Activated T-helper 1 cell treated with anti-CD3 and anti-CD28 coated beads, Interleukin-12 subunit alpha, Interleukin-12 subunit beta, Interleukin-2, Interleukin-4 antibody, amounts not matched to agents 30 ng/mL and 10 ng/mL and 1 ng/mL, durations not matched to agents 14 hours and 24 hours and 36 hours (primary cell): Measurements from ENCODE around the gene HINT3. TPM values are rescaled to one million over a fixed set of nuclear protein-coding genes. Genes with fewer than 3 reads are reported as not detected.

Experiments used
- DNase-seq: peaks from one replicate; pipeline ENCODE4 v3.0.0; 2021; ENCODE audit warnings: low spot score
- H3K27ac Mint-ChIP-seq: one replicate; pipeline ENCODE4 v1.8.0; 2021; ENCODE audit warnings: mild to moderate bottlenecking, mixed read lengths
- H3K27me3 Mint-ChIP-seq: one replicate; pipeline ENCODE4 v1.8.0; 2022; ENCODE audit warnings: mild to moderate bottlenecking, moderate library complexity, mixed read lengths; ENCODE audit not compliant: insufficient read depth
- H3K36me3 Mint-ChIP-seq: one replicate; pipeline ENCODE4 v1.8.0; 2021; ENCODE audit warnings: low read depth, mixed read lengths
- H3K4me1 Mint-ChIP-seq: one replicate; pipeline ENCODE4 v1.8.0; 2021; ENCODE audit warnings: low read depth, mixed read lengths
- H3K4me3 Mint-ChIP-seq: one replicate; pipeline ENCODE4 v1.8.0; 2021; ENCODE audit warnings: mild to moderate bottlenecking, moderate library complexity, mixed read lengths
- H3K9me3 Mint-ChIP-seq: one replicate; pipeline ENCODE4 v1.8.0; 2021; ENCODE audit warnings: mixed read lengths
- intact Hi-C: fragments of 100-400 bp; cut with micrococcal nuclease; formaldehyde crosslinking; loops from one replicate; pipeline ENCODE4 v1.15.1; 2024
- total RNA-seq: library from RNA; stranded (reverse); gene quantifications from 2 replicates; pipeline ENCODE4 v1.2.3, GENCODE V29; 2022

Gene HINT3
- total RNA-seq, 1 donor from 2014 or later: 9.4 TPM

GRCh38 chr6:125979101-125979500, 22.5 kb downstream of the HINT3 start:
- Mint-ChIP-seq H3K4me3 (no peak overlapping the region), H3K4me1 (peaks cover 6% of the 10 kb centered on the region), H3K9me3 (no peaks in the 10 kb centered on the region), H3K27me3 (no peaks in the 10 kb centered on the region), H3K27ac (no peak overlapping the region), H3K36me3 (peaks cover 3% of the 10 kb centered on the region)
- intact Hi-C loops: loop anchor here (10.0 kb wide), 1 partner anchor 824 kb away; the partner anchor contains the start of gene TPD52L1
- no peak for DNase-seq

- no peak overlapping the region for H3K27ac Mint-ChIP-seq
- no peaks in the 10 kb centered on the region for H3K4me1 Mint-ChIP-seq
- DNase-seq: no peak
- no peak overlapping the region for H3K4me3 Mint-ChIP-seq
- no peaks in the 10 kb centered on the region for H3K27me3 Mint-ChIP-seq
- H3K36me3 Mint-ChIP-seq: peaks cover 3% of the 10 kb centered on the region
- H3K9me3 Mint-ChIP-seq: no peaks in the 10 kb centered on the region
- intact Hi-C loops: no loop called here
Measured at GRCh38 chr6:125981571-125982185, 25.1 kb downstream of the HINT3 start.

- Mint-ChIP-seq H3K4me1 (no peaks in the 10 kb centered on the region), H3K36me3 (peaks cover 2% of the 10 kb centered on the region), H3K9me3 (no peaks in the 10 kb centered on the region), H3K4me3 (no peak overlapping the region), H3K27ac (no peak overlapping the region), H3K27me3 (no peaks in the 10 kb centered on the region)
- intact Hi-C loops: no loop called here
- no peak for DNase-seq
Measured at GRCh38 chr6:125983246-125983945, 26.8 kb downstream of the HINT3 start.

GRCh38 chr6:125984311-125984710, 27.7 kb downstream of the HINT3 start:
- intact Hi-C loops: no loop called here
- Mint-ChIP-seq H3K4me1 (peaks cover 2% of the 10 kb centered on the region), H3K4me3 (no peak overlapping the region), H3K27me3 (no peaks in the 10 kb centered on the region), H3K9me3 (no peaks in the 10 kb centered on the region), H3K36me3 (no peaks in the 10 kb centered on the region), H3K27ac (no peak overlapping the region)
- DNase-seq: no peak

GRCh38 chr6:125985522-125985921, 29.0 kb downstream of the HINT3 start:
- H3K4me1 Mint-ChIP-seq: peaks cover 8% of the 10 kb centered on the region
- no peak overlapping the region for H3K4me3 Mint-ChIP-seq
- no peak for DNase-seq
- H3K36me3 Mint-ChIP-seq: no peaks in the 10 kb centered on the region
- H3K27me3 Mint-ChIP-seq: no peaks in the 10 kb centered on the region
- H3K9me3 Mint-ChIP-seq: no peaks in the 10 kb centered on the region
- H3K27ac Mint-ChIP-seq: no peak overlapping the region
- intact Hi-C loops: loop anchor here (5.0 kb wide), 1 partner anchor 683 kb away; the partner anchor contains the start of gene HDDC2

- no peak overlapping the region for H3K27ac Mint-ChIP-seq
- peaks cover 8% of the 10 kb centered on the region for H3K4me1 Mint-ChIP-seq
- no peak for DNase-seq
- H3K36me3 Mint-ChIP-seq: no peaks in the 10 kb centered on the region
- H3K27me3 Mint-ChIP-seq: no peaks in the 10 kb centered on the region
- H3K9me3 Mint-ChIP-seq: no peaks in the 10 kb centered on the region
- intact Hi-C loops: loop anchor here (1.0 to 5.0 kb wide), 8 partner anchors 12 to 684 kb away; partner anchors contain the start of genes CENPW, HDDC2 and HINT3
- H3K4me3 Mint-ChIP-seq: no peak overlapping the region
Measured at GRCh38 chr6:125985979-125986300, 29.4 kb downstream of the HINT3 start.

GRCh38 chr6:125986301-125987025, 29.9 kb downstream of the HINT3 start, which contains the start of gene TRMT11:
Gene TRMT11 (plus strand): TSS chr6:125986540. CDS start chr6:125986551, 11 bp downstream.
- Mint-ChIP-seq H3K9me3 (no peaks in the 10 kb centered on the region), H3K27me3 (no peaks in the 10 kb centered on the region), H3K27ac (no peak within 1 kb of the TSS), H3K4me1 (peaks cover 8% of the 10 kb centered on the region), H3K36me3 (no peaks in the 10 kb centered on the region), H3K4me3 (no peak within 1 kb of the TSS)
- intact Hi-C loops: loop anchor here (1.0 to 5.0 kb wide), 8 partner anchors 12 to 684 kb away; partner anchors contain the start of genes CENPW, HDDC2 and HINT3
- DNase-seq: peak; percentile 72

GRCh38 chr6:125987026-125987617, 30.6 kb downstream of the HINT3 start:
- Mint-ChIP-seq H3K36me3 (no peaks in the 10 kb centered on the region), H3K27me3 (no peaks in the 10 kb centered on the region), H3K27ac (no peak overlapping the region), H3K9me3 (no peaks in the 10 kb centered on the region), H3K4me3 (no peak overlapping the region), H3K4me1 (peaks cover 8% of the 10 kb centered on the region)
- no peak for DNase-seq
- intact Hi-C loops: loop anchor here (2.0 to 5.0 kb wide), 3 partner anchors 68 to 685 kb away; partner anchors contain the start of genes CENPW and HDDC2

- intact Hi-C loops: loop anchor here (5.0 kb wide), 1 partner anchor 686 kb away; the partner anchor contains the start of gene HDDC2
- H3K27me3 Mint-ChIP-seq: no peaks in the 10 kb centered on the region
- H3K4me1 Mint-ChIP-seq: peaks cover 15% of the 10 kb centered on the region
- H3K36me3 Mint-ChIP-seq: no peaks in the 10 kb centered on the region
- no peaks in the 10 kb centered on the region for H3K9me3 Mint-ChIP-seq
- H3K4me3 Mint-ChIP-seq: no peak overlapping the region
- no peak overlapping the region for H3K27ac Mint-ChIP-seq
- no peak for DNase-seq
Measured at GRCh38 chr6:125988280-125988679, 31.7 kb downstream of the HINT3 start.

GRCh38 chr6:125989631-125990030, 33.1 kb downstream of the HINT3 start:
- H3K36me3 Mint-ChIP-seq: no peaks in the 10 kb centered on the region
- intact Hi-C loops: loop anchor here (5.0 to 10.0 kb wide), 2 partner anchors 665 to 687 kb away; partner anchors contain the start of gene HDDC2
- DNase-seq: no peak
- no peaks in the 10 kb centered on the region for H3K27me3 Mint-ChIP-seq
- H3K4me1 Mint-ChIP-seq: peaks cover 20% of the 10 kb centered on the region
- H3K27ac Mint-ChIP-seq: no peak overlapping the region
- no peaks in the 10 kb centered on the region for H3K9me3 Mint-ChIP-seq
- no peak overlapping the region for H3K4me3 Mint-ChIP-seq

GRCh38 chr6:125991653-125992052, 35.1 kb downstream of the HINT3 start:
- intact Hi-C loops: loop anchor here (10.0 kb wide), 1 partner anchor 663 kb away; no protein-coding TSS in a partner anchor
- Mint-ChIP-seq H3K4me3 (no peak overlapping the region), H3K9me3 (no peaks in the 10 kb centered on the region), H3K27ac (no peak overlapping the region), H3K4me1 (peaks cover 26% of the 10 kb centered on the region), H3K36me3 (peaks cover 3% of the 10 kb centered on the region), H3K27me3 (no peaks in the 10 kb centered on the region)
- DNase-seq: no peak

GRCh38 chr6:125994670-125995488, 38.3 kb downstream of the HINT3 start:
- Mint-ChIP-seq H3K4me3 (no peak overlapping the region), H3K9me3 (no peaks in the 10 kb centered on the region), H3K4me1 (peaks cover 19% of the 10 kb centered on the region), H3K27ac (no peak overlapping the region), H3K27me3 (no peaks in the 10 kb centered on the region), H3K36me3 (peaks cover 18% of the 10 kb centered on the region)
- DNase-seq: no peak
- intact Hi-C loops: loop anchor here (10.0 kb wide), 1 partner anchor 660 kb away; no protein-coding TSS in a partner anchor
